ENCODE data around the gene OR2A7. TPM values are rescaled to one million over a fixed set of nuclear protein-coding genes. Genes with fewer than 3 reads are reported as not detected.
"Not testable (repeated sequence)": the region's sequence is repeated elsewhere in the genome, so short reads cannot be mapped to it uniquely, and the experiment has no call there.

Gene OR2A7
- 7.4 TPM for total RNA-seq

- intact Hi-C loops (cut with DNase I); H3K9me3 ChIP-seq; H3K4me3 ChIP-seq; H3K27ac ChIP-seq; H3K4me1 ChIP-seq; H3K36me3 ChIP-seq; DNase-seq (ENCODE audit: extremely low spot score in 2 of 2); H3K27me3 ChIP-seq: not testable (repeated sequence)
Measured at GRCh38 chr7:144264692-144265091, at the start of gene OR2A7. TSS of gene OR2A7 (minus strand) at chr7:144264792. CDS start at chr7:144259628, 5,164 bp downstream.

GRCh38 chr7:144311872-144312469 lies 47.4 kb upstream of the OR2A7 start, which contains the start of gene OR2A1:
TSS of gene OR2A1 (plus strand) at chr7:144312419. CDS start at chr7:144318125, 5,706 bp downstream.
- DNase-seq (ENCODE audit: extremely low spot score in 2 of 2); H3K9me3 ChIP-seq; H3K27ac ChIP-seq; H3K4me1 ChIP-seq; H3K36me3 ChIP-seq; H3K27me3 ChIP-seq; H3K4me3 ChIP-seq; intact Hi-C loops (cut with DNase I): not testable (repeated sequence)

- H3K4me3 ChIP-seq; H3K27me3 ChIP-seq; DNase-seq (ENCODE audit: extremely low spot score in 2 of 2); H3K4me1 ChIP-seq; H3K36me3 ChIP-seq; intact Hi-C loops (cut with DNase I); H3K9me3 ChIP-seq; H3K27ac ChIP-seq: not testable (repeated sequence)
Measured at GRCh38 chr7:144311218-144311617, 46.6 kb upstream of the OR2A7 start.

GRCh38 chr7:144309702-144310101 lies 45.1 kb upstream of the OR2A7 start:
- intact Hi-C loops (cut with DNase I); H3K4me3 ChIP-seq; H3K36me3 ChIP-seq; H3K4me1 ChIP-seq; H3K27me3 ChIP-seq; H3K9me3 ChIP-seq; DNase-seq (ENCODE audit: extremely low spot score in 2 of 2); H3K27ac ChIP-seq: not testable (repeated sequence)

- H3K9me3 ChIP-seq; H3K27ac ChIP-seq; DNase-seq (ENCODE audit: extremely low spot score in 2 of 2); H3K4me1 ChIP-seq; intact Hi-C loops (cut with DNase I); H3K36me3 ChIP-seq; H3K27me3 ChIP-seq; H3K4me3 ChIP-seq: not testable (repeated sequence)
Measured at GRCh38 chr7:144305156-144305555, 40.6 kb upstream of the OR2A7 start.

- H3K27me3 ChIP-seq; DNase-seq (ENCODE audit: extremely low spot score in 2 of 2); H3K4me3 ChIP-seq; H3K9me3 ChIP-seq; H3K27ac ChIP-seq; H3K36me3 ChIP-seq; intact Hi-C loops (cut with DNase I); H3K4me1 ChIP-seq: not testable (repeated sequence)
Measured at GRCh38 chr7:144303607-144304006, 39.0 kb upstream of the OR2A7 start.

GRCh38 chr7:144302578-144303303 lies 38.1 kb upstream of the OR2A7 start:
- H3K27ac ChIP-seq; H3K27me3 ChIP-seq; intact Hi-C loops (cut with DNase I); H3K4me1 ChIP-seq; H3K4me3 ChIP-seq; DNase-seq (ENCODE audit: extremely low spot score in 2 of 2); H3K36me3 ChIP-seq; H3K9me3 ChIP-seq: not testable (repeated sequence)

GRCh38 chr7:144293794-144294499 lies 29.4 kb upstream of the OR2A7 start:
- H3K27ac ChIP-seq; H3K27me3 ChIP-seq; intact Hi-C loops (cut with DNase I); H3K9me3 ChIP-seq; H3K4me3 ChIP-seq; H3K4me1 ChIP-seq; DNase-seq (ENCODE audit: extremely low spot score in 2 of 2); H3K36me3 ChIP-seq: not testable (repeated sequence)

GRCh38 chr7:144292384-144293161 lies 28.0 kb upstream of the OR2A7 start:
- intact Hi-C loops (cut with DNase I); DNase-seq (ENCODE audit: extremely low spot score in 2 of 2); H3K27me3 ChIP-seq; H3K4me3 ChIP-seq; H3K4me1 ChIP-seq; H3K9me3 ChIP-seq; H3K27ac ChIP-seq; H3K36me3 ChIP-seq: not testable (repeated sequence)

GRCh38 chr7:144291607-144292006 lies 27.0 kb upstream of the OR2A7 start:
- H3K27me3 ChIP-seq; H3K27ac ChIP-seq; H3K4me3 ChIP-seq; H3K9me3 ChIP-seq; H3K36me3 ChIP-seq; H3K4me1 ChIP-seq; intact Hi-C loops (cut with DNase I): not testable (repeated sequence)
- DNase-seq (ENCODE audit: extremely low spot score in 2 of 2), result peak in 1 of 2 donors; percentile 22

GRCh38 chr7:144287171-144287784 lies 22.7 kb upstream of the OR2A7 start:
- H3K36me3 ChIP-seq; H3K4me3 ChIP-seq; H3K9me3 ChIP-seq; H3K27me3 ChIP-seq; DNase-seq (ENCODE audit: extremely low spot score in 2 of 2); H3K4me1 ChIP-seq; H3K27ac ChIP-seq; intact Hi-C loops (cut with DNase I): not testable (repeated sequence)

- H3K36me3 ChIP-seq; H3K4me3 ChIP-seq; H3K27ac ChIP-seq; DNase-seq (ENCODE audit: extremely low spot score in 2 of 2); H3K4me1 ChIP-seq; H3K9me3 ChIP-seq; H3K27me3 ChIP-seq; intact Hi-C loops (cut with DNase I): not testable (repeated sequence)
Measured at GRCh38 chr7:144283716-144284115, 19.1 kb upstream of the OR2A7 start.

- H3K27ac ChIP-seq; H3K4me1 ChIP-seq; H3K36me3 ChIP-seq; H3K9me3 ChIP-seq; intact Hi-C loops (cut with DNase I); DNase-seq (ENCODE audit: extremely low spot score in 2 of 2); H3K27me3 ChIP-seq; H3K4me3 ChIP-seq: not testable (repeated sequence)
Measured at GRCh38 chr7:144282490-144282889, 17.9 kb upstream of the OR2A7 start.
